Measurements from ENCODE around the gene ZDHHC1. TPM values are rescaled to one million over a fixed set of nuclear protein-coding genes. Genes with fewer than 3 reads are reported as not detected.

The ZDHHC1 gene
- total RNA-seq, 3 donors from 2014 or later: 17.4 to 20.3 (median 19.3) TPM

DNA sequence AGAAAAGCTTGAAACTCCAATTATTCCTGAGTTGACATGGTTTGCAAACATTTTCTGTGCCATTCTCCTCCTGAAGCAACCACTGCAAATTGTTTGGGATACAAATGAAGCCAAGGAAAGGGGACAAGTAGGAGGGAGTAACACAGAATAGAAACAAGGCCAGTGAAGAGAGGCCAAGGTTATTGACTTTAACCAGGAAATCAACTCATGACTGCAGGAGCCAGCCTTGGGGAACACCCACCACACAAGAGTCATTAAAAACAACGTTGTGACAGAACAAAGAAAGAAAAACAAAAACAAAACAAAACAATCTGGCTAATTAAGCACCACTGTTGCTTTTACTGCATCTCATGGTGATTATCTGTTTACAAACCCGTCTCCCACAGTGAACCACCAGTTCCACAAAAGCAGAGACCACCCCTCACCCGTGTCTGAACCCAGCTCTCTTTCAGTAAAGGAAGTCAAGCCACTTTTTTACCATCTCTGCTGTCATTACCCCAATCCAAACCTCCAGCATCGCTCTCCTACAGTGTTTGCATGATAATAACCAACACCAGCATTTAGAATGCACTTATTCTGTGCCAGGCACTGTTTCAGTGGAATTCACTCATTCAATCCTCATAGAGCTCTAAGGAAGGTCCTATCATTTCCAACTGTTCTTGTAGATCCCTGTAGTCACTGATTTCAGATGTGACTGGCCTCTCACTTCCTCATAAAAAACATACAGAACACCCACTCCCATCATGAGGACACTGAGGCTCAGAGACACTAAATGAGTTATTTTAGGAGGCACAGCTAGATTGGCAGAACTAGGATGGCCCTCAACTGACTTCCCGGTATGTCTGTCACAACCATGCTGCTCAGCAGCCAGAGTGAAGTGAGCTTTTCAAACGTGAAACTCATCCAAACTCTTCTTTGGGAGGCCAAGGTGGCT, 2.0 kb downstream of the ZDHHC1 start:
- TF ChIP-seq POLR2AphosphoS5 (IDR thresholded peaks at IDR 0.05) (no peak), POLR2A (IDR thresholded peaks at IDR 0.05) (no peak)
- TF ChIP-seq, protein P1, sequence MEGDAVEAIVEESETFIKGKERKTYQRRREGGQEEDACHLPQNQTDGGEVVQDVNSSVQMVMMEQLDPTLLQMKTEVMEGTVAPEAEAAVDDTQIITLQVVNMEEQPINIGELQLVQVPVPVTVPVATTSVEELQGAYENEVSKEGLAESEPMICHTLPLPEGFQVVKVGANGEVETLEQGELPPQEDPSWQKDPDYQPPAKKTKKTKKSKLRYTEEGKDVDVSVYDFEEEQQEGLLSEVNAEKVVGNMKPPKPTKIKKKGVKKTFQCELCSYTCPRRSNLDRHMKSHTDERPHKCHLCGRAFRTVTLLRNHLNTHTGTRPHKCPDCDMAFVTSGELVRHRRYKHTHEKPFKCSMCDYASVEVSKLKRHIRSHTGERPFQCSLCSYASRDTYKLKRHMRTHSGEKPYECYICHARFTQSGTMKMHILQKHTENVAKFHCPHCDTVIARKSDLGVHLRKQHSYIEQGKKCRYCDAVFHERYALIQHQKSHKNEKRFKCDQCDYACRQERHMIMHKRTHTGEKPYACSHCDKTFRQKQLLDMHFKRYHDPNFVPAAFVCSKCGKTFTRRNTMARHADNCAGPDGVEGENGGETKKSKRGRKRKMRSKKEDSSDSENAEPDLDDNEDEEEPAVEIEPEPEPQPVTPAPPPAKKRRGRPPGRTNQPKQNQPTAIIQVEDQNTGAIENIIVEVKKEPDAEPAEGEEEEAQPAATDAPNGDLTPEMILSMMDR (IDR thresholded peaks at IDR 0.05): no peak
- no peaks in the 10 kb centered on the region for H3K4me1 ChIP-seq
- H3K4me3 ChIP-seq: no peak overlapping the region
- DNase-seq (ENCODE audit: low spot score in 2 of 2): no peak
- H3K27ac ChIP-seq: peak overlapping the region; percentile 44 to 73
- no peaks in the 10 kb centered on the region for H3K36me3 ChIP-seq
- intact Hi-C loops (cut with DNase I; ENCODE audit: low total_unique reads): loop anchor here (10.0 kb wide), 1 partner anchor 239 kb away; the partner anchor contains the start of gene NOL3
- no peaks in the 10 kb centered on the region for H3K27me3 ChIP-seq
- no peaks in the 10 kb centered on the region for H3K9me3 ChIP-seq

- peak overlapping the region in 1 of 2 donors; percentile 6 for H3K27ac ChIP-seq
- no peaks in the 10 kb centered on the region for H3K4me1 ChIP-seq
- intact Hi-C loops (cut with DNase I; ENCODE audit: low total_unique reads): loop anchor here (10.0 kb wide), 1 partner anchor 237 kb away; the partner anchor contains the start of gene NOL3
- H3K27me3 ChIP-seq: no peaks in the 10 kb centered on the region
- H3K4me3 ChIP-seq: no peak overlapping the region
- no peak for DNase-seq (ENCODE audit: low spot score in 2 of 2)
- no peaks in the 10 kb centered on the region for H3K36me3 ChIP-seq
- no peaks in the 10 kb centered on the region for H3K9me3 ChIP-seq
- TF ChIP-seq POLR2AphosphoS5 (IDR thresholded peaks at IDR 0.05) (no peak), POLR2A (IDR thresholded peaks at IDR 0.05) (no peak)
- TF ChIP-seq, protein P1 (IDR thresholded peaks at IDR 0.05): no peak
These were observed 4.0 kb downstream of the ZDHHC1 start for GRCh38 chr16:67412294-67412693.

GRCh38 chr16:67411339-67411738, 4.9 kb downstream of the ZDHHC1 start:
- intact Hi-C loops (cut with DNase I; ENCODE audit: low total_unique reads): loop anchor here (10.0 kb wide), 1 partner anchor 237 kb away; the partner anchor contains the start of gene NOL3
- DNase-seq (ENCODE audit: low spot score in 2 of 2): no peak
- no peaks in the 10 kb centered on the region for H3K9me3 ChIP-seq
- H3K27ac ChIP-seq: no peak overlapping the region
- no peaks in the 10 kb centered on the region for H3K36me3 ChIP-seq
- H3K4me3 ChIP-seq: no peak overlapping the region
- TF ChIP-seq, protein P1 (IDR thresholded peaks at IDR 0.05): no peak
- TF ChIP-seq POLR2A (IDR thresholded peaks at IDR 0.05) (no peak), POLR2AphosphoS5 (IDR thresholded peaks at IDR 0.05) (no peak)
- no peaks in the 10 kb centered on the region for H3K4me1 ChIP-seq
- no peaks in the 10 kb centered on the region for H3K27me3 ChIP-seq

GRCh38 chr16:67409631-67410030, 6.6 kb downstream of the ZDHHC1 start:
- Histone ChIP-seq H3K27ac (no peak overlapping the region), H3K4me1 (peaks cover 0 to 10% of the 10 kb centered on the region in 2 donors), H3K36me3 (no peaks in the 10 kb centered on the region), H3K9me3 (no peaks in the 10 kb centered on the region), H3K27me3 (no peaks in the 10 kb centered on the region), H3K4me3 (no peak overlapping the region)
- DNase-seq (ENCODE audit: low spot score in 2 of 2): no peak
- TF ChIP-seq POLR2A (IDR thresholded peaks at IDR 0.05): no peak
- TF ChIP-seq POLR2AphosphoS5 (IDR thresholded peaks at IDR 0.05): no peak
- TF ChIP-seq, protein P1 (IDR thresholded peaks at IDR 0.05): no peak
- intact Hi-C loops (cut with DNase I; ENCODE audit: low total_unique reads): loop anchor here (1.0 to 10.0 kb wide), 2 partner anchors 24 to 235 kb away; partner anchors contain the start of gene NOL3
